WTC11 (cell line): ENCODE measurements around the gene RALA. TPM values are rescaled to one million over a fixed set of nuclear protein-coding genes. Genes with fewer than 3 reads are reported as not detected.

Experiments used
- ATAC-seq: fragments of 200-7000 bp; cut with Tn5 transposase; 2 replicates; pipeline ENCODE4 v1.10.0; 2021; ENCODE audit warnings: mild to moderate bottlenecking, moderate library complexity
- CTCF ChIA-PET: fragments of 300-600 bp; sonication (Branson Sonifier 250); formaldehyde crosslinking; loops from one replicate; lab custom pipeline; 2021; ENCODE audit warnings: antibody characterized with exemption; lab: Charles Lee
- POLR2A ChIA-PET: fragments of 350-600 bp; sonication (Branson Sonifier 250); formaldehyde crosslinking; loops from one replicate; lab custom pipeline; 2021; ENCODE audit warnings: antibody characterized with exemption; lab: Charles Lee
- DNase-seq: peaks from one replicate; pipeline ENCODE4 v3.0.0; 2021; ENCODE audit warnings: low spot score
- H3K27ac Mint-ChIP-seq: 2 replicates; pipeline ENCODE4 v1.8.0; 2021; ENCODE audit warnings: mixed read lengths
- H3K27me3 Mint-ChIP-seq: 2 replicates; pipeline ENCODE4 v1.8.0; 2021; ENCODE audit warnings: low read depth, mild to moderate bottlenecking, moderate library complexity, mixed read lengths
- H3K36me3 Mint-ChIP-seq: 2 replicates; pipeline ENCODE4 v1.8.0; 2021; ENCODE audit warnings: mixed read lengths
- H3K4me1 Mint-ChIP-seq: 2 replicates; pipeline ENCODE4 v1.8.0; 2022; ENCODE audit warnings: mixed read lengths
- H3K4me3 Mint-ChIP-seq: 2 replicates; pipeline ENCODE4 v1.8.0; 2021; ENCODE audit warnings: mild to moderate bottlenecking, moderate library complexity, mixed read lengths
- H3K9me3 Mint-ChIP-seq: 2 replicates; pipeline ENCODE4 v1.8.0; 2021; ENCODE audit warnings: mixed read lengths
- AR ChIP-seq: fragments of 250-450 bp; sonication (Bioruptor Pico); IDR thresholded peaks from 2 replicates; pipeline ENCODE4 v1.9.0; 2021; ENCODE audit warnings: mild to moderate bottlenecking
- CREB1 ChIP-seq: sonication (generic); formaldehyde crosslinking; IDR thresholded peaks from 2 replicates; pipeline ENCODE4 v1.8.0; 2023; ENCODE audit warnings: mild to moderate bottlenecking, missing genetic modification reagents
- ELF4 ChIP-seq: sonication (generic); formaldehyde crosslinking; IDR thresholded peaks from 2 replicates; pipeline ENCODE4 v1.8.1; 2022; ENCODE audit warnings: low read depth, mild to moderate bottlenecking, moderate library complexity, missing genetic modification reagents
- EMX1 ChIP-seq: fragments of 250-450 bp; sonication (Bioruptor Pico); IDR thresholded peaks from 2 replicates; pipeline ENCODE4 v1.8.0; 2021; ENCODE audit warnings: mild to moderate bottlenecking
- ERG ChIP-seq: fragments of 250-450 bp; sonication (Bioruptor Pico); IDR thresholded peaks from 2 replicates; pipeline ENCODE4 v1.8.0; 2021; ENCODE audit warnings: mild to moderate bottlenecking
- IRF2 ChIP-seq: sonication (generic); formaldehyde crosslinking; IDR thresholded peaks from 2 replicates; pipeline ENCODE4 v1.8.0; 2022; ENCODE audit warnings: low read depth, missing genetic modification reagents, borderline replicate concordance
- MAX ChIP-seq: sonication (generic); formaldehyde crosslinking; IDR thresholded peaks from 2 replicates; pipeline ENCODE4 v1.8.0; 2022; ENCODE audit warnings: mild to moderate bottlenecking, missing genetic modification reagents
- NFYB ChIP-seq: sonication (generic); formaldehyde crosslinking; conservative IDR thresholded peaks from 2 replicates; pipeline ENCODE4 v1.8.0; 2022; ENCODE audit warnings: low read depth, missing genetic modification reagents
- NR1H2 ChIP-seq: sonication (generic); formaldehyde crosslinking; IDR thresholded peaks from 2 replicates; pipeline ENCODE4 v1.9.0; 2021; ENCODE audit warnings: mild to moderate bottlenecking, moderate library complexity, missing genetic modification reagents
- STAT6 ChIP-seq: sonication (generic); formaldehyde crosslinking; conservative IDR thresholded peaks from 2 replicates; pipeline ENCODE4 v1.8.1; 2023; ENCODE audit warnings: mild to moderate bottlenecking, low read depth, missing genetic modification reagents, moderate library complexity
- TCF7 ChIP-seq: sonication (generic); formaldehyde crosslinking; IDR thresholded peaks from 2 replicates; pipeline ENCODE4 v1.8.0; 2022; ENCODE audit warnings: mild to moderate bottlenecking, low read depth, missing genetic modification reagents, moderate library complexity
- ZNF138 ChIP-seq: sonication (generic); formaldehyde crosslinking; conservative IDR thresholded peaks from 2 replicates; pipeline ENCODE4 v1.8.1; 2022; ENCODE audit warnings: mild to moderate bottlenecking, moderate library complexity, missing genetic modification reagents
- total RNA-seq: library from RNA; stranded (reverse); gene quantifications from 3 replicates; pipeline ENCODE4 v1.2.3, GENCODE V29; 2021
- TF ChIP-seq, protein P1 (sequence below): fragments of 250-450 bp; sonication (Bioruptor Pico); conservative IDR thresholded peaks from 2 replicates; pipeline ENCODE4 v1.9.0; 2021; ENCODE audit warnings: mild to moderate bottlenecking
- TF ChIP-seq, protein P2 (sequence below): sonication (generic); formaldehyde crosslinking; IDR thresholded peaks from 2 replicates; pipeline ENCODE4 v1.8.1; 2022; ENCODE audit warnings: low read depth, mild to moderate bottlenecking, moderate library complexity, missing genetic modification reagents, borderline replicate concordance
- TF ChIP-seq, protein P3 (sequence below): sonication (generic); formaldehyde crosslinking; IDR thresholded peaks from 2 replicates; pipeline ENCODE4 v1.8.1; 2023; ENCODE audit warnings: mild to moderate bottlenecking, missing genetic modification reagents
- TF ChIP-seq, protein P4 (sequence below): sonication (generic); formaldehyde crosslinking; IDR thresholded peaks from 2 replicates; pipeline ENCODE4 v1.8.0; 2022; ENCODE audit warnings: mild to moderate bottlenecking, missing genetic modification reagents

The RALA gene
- total RNA-seq, 1 experiment from 2014 or later: 57.3 TPM

DNA sequence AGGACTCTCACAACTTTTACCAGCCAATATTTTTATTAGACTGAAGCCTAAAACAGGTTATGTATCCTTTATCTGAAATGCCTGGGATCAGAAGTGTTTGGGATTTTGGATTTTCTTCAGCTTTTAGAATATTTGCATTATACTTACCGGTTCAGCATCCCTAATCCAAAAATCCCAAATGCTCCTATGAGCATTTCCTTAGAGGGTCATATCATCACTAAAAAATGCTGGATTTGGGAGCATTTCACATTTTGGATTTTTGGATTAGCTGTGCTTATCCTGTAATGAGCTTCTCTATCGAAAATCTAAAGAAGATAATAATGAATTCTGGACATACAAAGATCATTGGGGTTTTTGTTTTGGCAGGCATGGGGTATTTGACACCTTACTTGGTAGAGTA is 53.0 kb downstream of the RALA start:
- peaks cover 15% of the 10 kb centered on the region for H3K36me3 Mint-ChIP-seq
- H3K4me1 Mint-ChIP-seq: peaks cover 9% of the 10 kb centered on the region
- peaks cover 15% of the 10 kb centered on the region for H3K9me3 Mint-ChIP-seq
- TF ChIP-seq ELF4 (CRISPR knock-in tag) (no peak), EMX1 (CRISPR knock-in tag) (no peak), ERG (CRISPR knock-in tag) (no peak), CREB1 (no peak), IRF2 (CRISPR knock-in tag) (no peak), AR (CRISPR knock-in tag) (no peak), TCF7 (CRISPR knock-in tag) (no peak), MAX (CRISPR knock-in tag) (no peak), ZNF138 (CRISPR knock-in tag) (no peak), NR1H2 (CRISPR knock-in tag) (no peak), STAT6 (CRISPR knock-in tag) (no peak), NFYB (no peak)
- TF ChIP-seq, protein P1, sequence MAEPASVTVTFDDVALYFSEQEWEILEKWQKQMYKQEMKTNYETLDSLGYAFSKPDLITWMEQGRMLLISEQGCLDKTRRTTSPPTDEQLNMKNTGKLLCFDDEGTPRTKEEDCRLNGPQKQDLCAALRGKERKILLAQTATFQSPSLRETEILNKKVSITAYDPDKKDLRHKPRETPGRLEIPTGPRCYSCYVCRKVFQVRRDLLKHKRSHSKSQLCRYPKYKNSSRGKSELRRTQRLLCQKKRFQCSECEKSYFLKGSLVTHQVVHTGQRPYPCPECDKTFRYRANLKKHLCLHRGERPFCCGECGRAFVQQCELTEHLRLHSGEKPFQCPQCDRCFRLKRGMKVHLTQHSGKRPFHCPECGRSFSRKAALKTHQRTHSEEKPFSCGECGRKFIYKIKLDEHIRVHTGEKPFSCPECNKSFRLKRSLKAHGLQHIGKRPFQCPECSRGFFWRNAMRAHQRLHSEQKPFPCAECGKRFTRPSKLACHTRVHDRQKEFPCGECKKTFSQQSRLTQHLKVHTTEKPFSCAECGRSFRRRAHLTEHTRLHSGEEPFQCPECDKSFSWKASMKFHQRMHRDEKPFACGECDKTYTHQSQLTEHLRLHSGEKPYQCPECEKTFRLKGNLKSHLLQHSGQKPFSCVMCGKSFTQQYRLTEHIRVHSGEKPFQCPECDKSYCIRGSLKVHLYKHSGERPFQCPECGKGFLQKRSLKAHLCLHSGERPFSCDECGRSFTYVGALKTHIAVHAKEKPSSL (CRISPR knock-in tag): no peak
- TF ChIP-seq, protein P2, sequence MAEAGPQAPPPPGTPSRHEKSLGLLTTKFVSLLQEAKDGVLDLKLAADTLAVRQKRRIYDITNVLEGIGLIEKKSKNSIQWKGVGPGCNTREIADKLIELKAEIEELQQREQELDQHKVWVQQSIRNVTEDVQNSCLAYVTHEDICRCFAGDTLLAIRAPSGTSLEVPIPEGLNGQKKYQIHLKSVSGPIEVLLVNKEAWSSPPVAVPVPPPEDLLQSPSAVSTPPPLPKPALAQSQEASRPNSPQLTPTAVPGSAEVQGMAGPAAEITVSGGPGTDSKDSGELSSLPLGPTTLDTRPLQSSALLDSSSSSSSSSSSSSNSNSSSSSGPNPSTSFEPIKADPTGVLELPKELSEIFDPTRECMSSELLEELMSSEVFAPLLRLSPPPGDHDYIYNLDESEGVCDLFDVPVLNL: no peak
- TF ChIP-seq, protein P3, sequence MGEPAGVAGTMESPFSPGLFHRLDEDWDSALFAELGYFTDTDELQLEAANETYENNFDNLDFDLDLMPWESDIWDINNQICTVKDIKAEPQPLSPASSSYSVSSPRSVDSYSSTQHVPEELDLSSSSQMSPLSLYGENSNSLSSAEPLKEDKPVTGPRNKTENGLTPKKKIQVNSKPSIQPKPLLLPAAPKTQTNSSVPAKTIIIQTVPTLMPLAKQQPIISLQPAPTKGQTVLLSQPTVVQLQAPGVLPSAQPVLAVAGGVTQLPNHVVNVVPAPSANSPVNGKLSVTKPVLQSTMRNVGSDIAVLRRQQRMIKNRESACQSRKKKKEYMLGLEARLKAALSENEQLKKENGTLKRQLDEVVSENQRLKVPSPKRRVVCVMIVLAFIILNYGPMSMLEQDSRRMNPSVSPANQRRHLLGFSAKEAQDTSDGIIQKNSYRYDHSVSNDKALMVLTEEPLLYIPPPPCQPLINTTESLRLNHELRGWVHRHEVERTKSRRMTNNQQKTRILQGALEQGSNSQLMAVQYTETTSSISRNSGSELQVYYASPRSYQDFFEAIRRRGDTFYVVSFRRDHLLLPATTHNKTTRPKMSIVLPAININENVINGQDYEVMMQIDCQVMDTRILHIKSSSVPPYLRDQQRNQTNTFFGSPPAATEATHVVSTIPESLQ: no peak
- TF ChIP-seq, protein P4, sequence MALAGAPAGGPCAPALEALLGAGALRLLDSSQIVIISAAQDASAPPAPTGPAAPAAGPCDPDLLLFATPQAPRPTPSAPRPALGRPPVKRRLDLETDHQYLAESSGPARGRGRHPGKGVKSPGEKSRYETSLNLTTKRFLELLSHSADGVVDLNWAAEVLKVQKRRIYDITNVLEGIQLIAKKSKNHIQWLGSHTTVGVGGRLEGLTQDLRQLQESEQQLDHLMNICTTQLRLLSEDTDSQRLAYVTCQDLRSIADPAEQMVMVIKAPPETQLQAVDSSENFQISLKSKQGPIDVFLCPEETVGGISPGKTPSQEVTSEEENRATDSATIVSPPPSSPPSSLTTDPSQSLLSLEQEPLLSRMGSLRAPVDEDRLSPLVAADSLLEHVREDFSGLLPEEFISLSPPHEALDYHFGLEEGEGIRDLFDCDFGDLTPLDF (CRISPR knock-in tag): no peak
- ChIA-PET CTCF (no interaction called here), POLR2A (no interaction called here)
- no peaks in the 10 kb centered on the region for H3K27me3 Mint-ChIP-seq
- no peak overlapping the region for H3K27ac Mint-ChIP-seq
- no peak overlapping the region for H3K4me3 Mint-ChIP-seq
- DNase-seq: no peak
- no peak for ATAC-seq
